Measurements from ENCODE around the gene ADGRD1. TPM values are rescaled to one million over a fixed set of nuclear protein-coding genes. Genes with fewer than 3 reads are reported as not detected.

ADGRD1 gene
- polyA plus RNA-seq, 1 of the 3 experiments (the other 2 are of a cell fraction) = not detected

- CTCF ChIA-PET = interaction anchor here (6.2 to 6.6 kb wide), 3 partner anchors 20 to 219 kb away, joined by 86 to 164 read pairs (median 135); no protein-coding TSS in a partner anchor
These were observed 181.6 kb downstream of the ADGRD1 start for GRCh38 chr12:131135311-131135785.

GRCh38 chr12:131135786-131136538 lies 182.3 kb downstream of the ADGRD1 start:
- H3K27me3 ChIP-seq (ENCODE audit: insufficient read depth) = no peaks in the 10 kb centered on the region
- WGBS (ENCODE audit: low lambda C conversion rate) = 48% methylated on average over 2 of the region's 19 CpGs
- TF ChIP-seq IRF3 (IDR thresholded peaks at IDR 0.05; ENCODE audit: low read depth, low read length) = no peak
- TF ChIP-seq EZH2phosphoT487 (IDR thresholded peaks at IDR 0.05; ENCODE audit: borderline replicate concordance, low read depth) = no peak
- no peak for TF ChIP-seq RCOR1 (IDR thresholded peaks at IDR 0.05; ENCODE audit: low read length)
- TF ChIP-seq NRF1 (IDR thresholded peaks at IDR 0.05; ENCODE audit: low read depth, low read length) = no peak
- no peak for TF ChIP-seq CTCF (IDR thresholded peaks at IDR 0.05)
- no peak for TF ChIP-seq ZBTB33 (IDR thresholded peaks at IDR 0.05; ENCODE audit: borderline replicate concordance, low read depth)

More at GRCh38 chr12:131135311-131135785, 181.6 kb downstream of the ADGRD1 start:
- Histone ChIP-seq H4K20me1 (ENCODE audit: insufficient read depth) (no peaks in the 10 kb centered on the region), H3K4me3 (ENCODE audit: low read depth in 2 of 2, low read length in 1 of 2) (no peak overlapping the region), H3K9me2 (no peaks in the 10 kb centered on the region), H3K27ac (ENCODE audit: low read depth in 2 of 2, low read length in 1 of 2) (no peak overlapping the region), H3K36me3 (replicated peaks in 1 of 2; ENCODE audit: control insufficient read depth in 1 of 2, insufficient read depth in 2 of 2, low read length in 1 of 2) (no peaks in the 10 kb centered on the region), H3K9ac (no peak overlapping the region), H3F3A (replicated peaks; ENCODE audit: insufficient read depth) (no peaks in the 10 kb centered on the region), H3K9me3 (no peaks in the 10 kb centered on the region), H3K4me1 (ENCODE audit: control insufficient read depth in 1 of 2, insufficient read depth in 2 of 2, low read depth in 1 of 2, low read length in 1 of 2) (peaks cover 0 to 40% of the 10 kb centered on the region in 2 experiments; a peak in 1 of 4 replicates), H3K79me2 (ENCODE audit: insufficient read depth) (no peaks in the 10 kb centered on the region), H3K4me2 (no peak overlapping the region), H2AFZ (ENCODE audit: low read depth) (no peak overlapping the region), H3K27me3 (ENCODE audit: insufficient read depth) (no peaks in the 10 kb centered on the region)
- TF ChIP-seq TEAD4 (IDR thresholded peaks at IDR 0.05; ENCODE audit: borderline replicate concordance, insufficient read depth) (no peak), MAX (IDR thresholded peaks at IDR 0.05; ENCODE audit: low read depth) (no peak), RFX5 (IDR thresholded peaks at IDR 0.05; ENCODE audit: low read length) (no peak), CTCF (IDR thresholded peaks at IDR 0.05) (no peak), NRF1 (IDR thresholded peaks at IDR 0.05; ENCODE audit: low read depth, low read length) (no peak), FOXM1 (IDR thresholded peaks at IDR 0.05; ENCODE audit: low read depth) (no peak), PBX3 (IDR thresholded peaks at IDR 0.05) (no peak)
- 51% methylated on average over 8 of the region's 13 CpGs for whole genome bisulfite sequencing (ENCODE audit: low lambda C conversion rate)
- POLR2A ChIA-PET = no interaction called here
- no peak for DNase-seq

More at GRCh38 chr12:131135786-131136538, 182.3 kb downstream of the ADGRD1 start:
- Histone ChIP-seq H3K4me1 (ENCODE audit: control insufficient read depth in 1 of 2, insufficient read depth in 2 of 2, low read depth in 1 of 2, low read length in 1 of 2) (peaks cover 0 to 37% of the 10 kb centered on the region in 2 experiments; a peak in 1 of 4 replicates), H3K9ac (no peak overlapping the region), H2AFZ (ENCODE audit: low read depth) (no peak overlapping the region), H3K79me2 (ENCODE audit: insufficient read depth) (no peaks in the 10 kb centered on the region), H4K20me1 (ENCODE audit: insufficient read depth) (no peaks in the 10 kb centered on the region), H3K27ac (ENCODE audit: low read depth in 2 of 2, low read length in 1 of 2) (no peak overlapping the region), H3K4me3 (ENCODE audit: low read depth in 2 of 2, low read length in 1 of 2) (no peak overlapping the region), H3K9me2 (no peaks in the 10 kb centered on the region), H3K36me3 (replicated peaks in 1 of 2; ENCODE audit: control insufficient read depth in 1 of 2, insufficient read depth in 2 of 2, low read length in 1 of 2) (no peaks in the 10 kb centered on the region), H3K4me2 (no peak overlapping the region), H3F3A (replicated peaks; ENCODE audit: insufficient read depth) (no peaks in the 10 kb centered on the region), H3K9me3 (no peaks in the 10 kb centered on the region)
- CTCF ChIA-PET = interaction anchor here (1.0 to 6.6 kb wide), 4 partner anchors 20 to 322 kb away, joined by 3 to 135 read pairs (median 48); no protein-coding TSS in a partner anchor
- DNase-seq = no peak
- POLR2A ChIA-PET = no interaction called here

All from SK-N-SH (cell line).